Thoracic aorta (tissue), 2 donors: Measurements from ENCODE around the gene UNC80. TPM values are rescaled to one million over a fixed set of nuclear protein-coding genes. Genes with fewer than 3 reads are reported as not detected.

Experiments used
- ATAC-seq: fragments of 150-250 bp; one replicate; pipeline ENCODE4 v1.8.0; 2017; ENCODE audit warnings: low read depth; ENCODE audit not compliant: insufficient number of reproducible peaks, low FRiP score
- DNase-seq: peaks from one replicate; pipeline ENCODE4 v3.0.0-alpha.2; 2020; ENCODE audit warnings: low spot score
- H3K27ac ChIP-seq, 2 donors: fragments of 200-600 bp; sonication (generic); 1 replicate in 1 of 2; 2 replicates in 1 of 2; pipeline ENCODE4 v1.5.1; 2016; ENCODE audit warnings: mild to moderate bottlenecking in 2 of 2, moderate library complexity in 2 of 2
- H3K27me3 ChIP-seq: fragments of 200-600 bp; sonication (generic); replicated peaks from 2 replicates; pipeline ENCODE4 v1.6.0; 2016; ENCODE audit warnings: mild to moderate bottlenecking; ENCODE audit not compliant: insufficient read depth
- H3K36me3 ChIP-seq: fragments of 200-600 bp; sonication (generic); one replicate; pipeline ENCODE4 v1.5.1; 2016
- H3K4me1 ChIP-seq, 2 donors: fragments of 200-600 bp; sonication (generic); 1 replicate in 1 of 2; 2 replicates in 1 of 2; pipeline versions ENCODE4 v1.5.1 to v1.6.0; 2016; ENCODE audit warnings: low read depth in 2 of 2, mild to moderate bottlenecking in 1 of 2; ENCODE audit not compliant: control insufficient read depth in 1 of 2
- H3K4me3 ChIP-seq: fragments of 200-600 bp; sonication (generic); 2 replicates; pipeline ENCODE4 v1.5.1; 2016; ENCODE audit warnings: mild to moderate bottlenecking
- H3K9me3 ChIP-seq: fragments of 200-600 bp; sonication (generic); 2 replicates; pipeline ENCODE4 v1.5.1; 2016
- total RNA-seq, 2 donors: library from RNA; depleted of rRNA; stranded (reverse); fragments of >200 nt; gene quantifications; one replicate each; pipeline versions ENCODE4 v1.1.0 to v1.2.3, GENCODE V29; 2016
- TF ChIP-seq, protein P1 (sequence below): fragments of 200-600 bp; sonication (generic); IDR thresholded peaks from one replicate; pipeline ENCODE4 v1.5.1; 2019; ENCODE audit warnings: antibody characterized with exemption

UNC80 gene
- total RNA-seq, 2 donors from 2014 or later: not detected

DNA sequence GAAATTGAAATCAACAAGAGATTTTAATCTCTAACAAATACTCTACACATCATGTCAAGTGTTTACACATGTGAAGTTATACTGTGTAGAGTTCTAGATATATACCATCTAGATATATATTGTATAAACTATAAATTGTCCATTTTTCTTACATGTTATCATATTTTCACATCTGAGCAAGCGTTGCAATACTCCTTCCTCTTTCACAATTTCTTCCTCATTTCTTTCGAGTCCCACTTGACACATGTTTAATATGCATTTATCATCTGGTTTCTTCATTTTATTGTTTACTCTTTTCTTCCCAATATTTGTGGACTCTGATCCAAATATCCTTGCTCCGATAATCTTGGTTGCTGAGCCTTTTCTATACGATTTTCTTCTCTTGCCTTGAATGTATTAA is 50.2 kb downstream of the UNC80 start:
- Histone ChIP-seq H3K27me3 (no peaks in the 10 kb centered on the region), H3K4me1 (no peaks in the 10 kb centered on the region), H3K9me3 (no peaks in the 10 kb centered on the region), H3K4me3 (no peak overlapping the region), H3K36me3 (no peaks in the 10 kb centered on the region), H3K27ac (no peak overlapping the region)
- ATAC-seq (no peak), DNase-seq (no peak)
- TF ChIP-seq, protein P1, sequence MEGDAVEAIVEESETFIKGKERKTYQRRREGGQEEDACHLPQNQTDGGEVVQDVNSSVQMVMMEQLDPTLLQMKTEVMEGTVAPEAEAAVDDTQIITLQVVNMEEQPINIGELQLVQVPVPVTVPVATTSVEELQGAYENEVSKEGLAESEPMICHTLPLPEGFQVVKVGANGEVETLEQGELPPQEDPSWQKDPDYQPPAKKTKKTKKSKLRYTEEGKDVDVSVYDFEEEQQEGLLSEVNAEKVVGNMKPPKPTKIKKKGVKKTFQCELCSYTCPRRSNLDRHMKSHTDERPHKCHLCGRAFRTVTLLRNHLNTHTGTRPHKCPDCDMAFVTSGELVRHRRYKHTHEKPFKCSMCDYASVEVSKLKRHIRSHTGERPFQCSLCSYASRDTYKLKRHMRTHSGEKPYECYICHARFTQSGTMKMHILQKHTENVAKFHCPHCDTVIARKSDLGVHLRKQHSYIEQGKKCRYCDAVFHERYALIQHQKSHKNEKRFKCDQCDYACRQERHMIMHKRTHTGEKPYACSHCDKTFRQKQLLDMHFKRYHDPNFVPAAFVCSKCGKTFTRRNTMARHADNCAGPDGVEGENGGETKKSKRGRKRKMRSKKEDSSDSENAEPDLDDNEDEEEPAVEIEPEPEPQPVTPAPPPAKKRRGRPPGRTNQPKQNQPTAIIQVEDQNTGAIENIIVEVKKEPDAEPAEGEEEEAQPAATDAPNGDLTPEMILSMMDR: no peak

DNA sequence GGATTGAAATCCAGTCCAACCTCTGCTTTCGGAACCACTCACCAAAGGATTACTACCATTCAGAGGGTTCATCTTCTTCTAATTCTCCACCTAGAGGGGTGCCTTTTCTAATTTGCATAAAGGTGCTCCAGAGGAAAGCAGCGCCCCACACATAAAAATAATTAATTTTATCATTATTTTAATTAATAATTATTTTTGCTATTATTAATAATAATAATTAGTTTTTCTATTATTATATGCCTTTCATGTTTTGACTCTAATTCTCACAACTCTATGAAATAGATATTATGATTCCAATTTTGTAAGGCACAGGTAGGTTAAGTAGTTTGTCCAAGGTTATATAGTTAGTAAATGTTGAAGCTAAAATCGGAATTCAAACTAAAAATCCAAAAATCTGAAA is 51.9 kb downstream of the UNC80 start:
- Histone ChIP-seq H3K36me3 (no peaks in the 10 kb centered on the region), H3K27me3 (no peaks in the 10 kb centered on the region), H3K4me1 (no peaks in the 10 kb centered on the region), H3K9me3 (no peaks in the 10 kb centered on the region), H3K27ac (no peak overlapping the region), H3K4me3 (no peak overlapping the region)
- DNase-seq (no peak), ATAC-seq (no peak)
- TF ChIP-seq, protein P1: no peak

DNA sequence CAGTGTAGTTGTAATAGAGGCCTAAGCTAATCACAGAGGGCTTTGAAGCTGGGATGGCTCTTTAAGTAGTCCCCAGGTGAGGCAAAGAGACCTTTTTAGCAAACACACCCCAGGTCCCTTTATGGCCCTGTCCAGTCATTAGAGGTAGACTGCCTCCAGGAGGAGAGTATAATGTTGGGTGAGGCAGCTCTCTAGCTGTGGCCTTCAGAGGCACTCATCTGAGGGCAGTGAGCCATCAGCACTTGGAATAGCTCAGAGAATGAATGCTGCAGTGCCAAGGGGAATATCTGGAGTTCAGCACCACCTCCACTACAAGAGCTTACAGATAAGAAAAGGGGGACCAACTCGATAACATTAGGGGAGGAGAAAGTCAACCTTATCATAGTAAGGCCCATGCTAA is 52.8 kb downstream of the UNC80 start:
- no peak for DNase-seq
- TF ChIP-seq, protein P1: no peak
- H3K27me3 ChIP-seq: no peaks in the 10 kb centered on the region
- no peaks in the 10 kb centered on the region for H3K9me3 ChIP-seq
- H3K4me3 ChIP-seq: no peak overlapping the region
- no peak overlapping the region for H3K27ac ChIP-seq
- H3K36me3 ChIP-seq: no peaks in the 10 kb centered on the region
- H3K4me1 ChIP-seq: no peaks in the 10 kb centered on the region
- no peak for ATAC-seq

DNA sequence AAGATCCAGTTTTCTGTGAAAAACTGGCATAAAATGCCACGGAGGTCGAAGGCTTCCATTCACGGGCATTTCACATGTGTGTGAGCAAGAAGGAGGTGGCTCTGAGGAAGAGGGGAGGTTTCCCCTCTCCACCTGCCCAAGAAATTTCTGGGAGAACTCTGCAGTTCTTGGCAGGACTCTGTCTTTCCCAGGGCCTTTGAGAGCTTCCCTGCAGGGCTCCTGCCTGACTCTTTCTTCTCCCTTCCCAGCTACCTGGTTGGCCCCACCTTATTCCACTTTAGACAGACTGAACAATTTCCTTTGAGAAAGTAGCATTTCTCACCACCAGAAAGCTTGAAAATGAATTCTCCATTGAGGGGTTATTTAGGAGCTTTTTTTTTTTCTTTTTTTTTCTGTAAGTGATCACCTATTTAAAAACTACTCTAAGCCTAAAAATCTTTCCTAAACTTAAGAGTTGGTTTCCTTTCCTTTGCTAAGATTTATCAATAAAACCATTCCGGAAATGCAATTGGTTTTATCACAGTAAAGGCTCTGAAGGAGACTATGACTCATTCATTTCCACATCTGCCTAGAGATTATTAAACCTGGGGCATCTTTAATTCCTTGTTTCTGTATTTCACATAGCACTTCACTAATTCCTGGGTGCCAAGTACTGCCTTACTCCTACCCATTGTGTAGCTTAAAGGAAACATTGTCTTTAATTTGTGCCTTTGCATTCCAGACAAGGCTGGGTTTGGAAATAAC is 59.3 kb downstream of the UNC80 start:
- Histone ChIP-seq H3K27ac (no peak overlapping the region), H3K4me3 (no peak overlapping the region), H3K27me3 (no peaks in the 10 kb centered on the region), H3K9me3 (no peaks in the 10 kb centered on the region), H3K36me3 (no peaks in the 10 kb centered on the region), H3K4me1 (no peaks in the 10 kb centered on the region)
- DNase-seq (no peak), ATAC-seq (no peak)
- TF ChIP-seq, protein P1: no peak

DNA sequence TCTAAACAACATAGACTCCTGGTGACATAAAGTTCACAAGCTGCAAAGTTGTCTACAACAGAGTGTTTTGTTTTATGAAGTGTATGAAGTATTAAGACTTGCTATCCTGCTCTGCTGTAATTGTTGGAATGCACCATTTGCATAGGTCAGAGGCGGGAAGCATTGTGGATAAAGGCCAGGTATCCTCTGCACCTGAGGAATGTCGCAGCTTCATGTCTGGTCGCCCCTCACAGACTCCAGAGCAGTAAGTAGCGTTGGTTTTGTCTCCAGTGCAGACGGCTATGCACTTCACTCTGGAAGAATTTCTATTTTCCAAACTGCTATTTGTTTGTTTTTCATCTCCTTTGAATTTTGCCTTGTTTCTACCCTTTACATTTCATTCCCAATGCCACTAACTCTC is 63.1 kb downstream of the UNC80 start:
- Histone ChIP-seq H3K27ac (no peak overlapping the region), H3K4me1 (no peaks in the 10 kb centered on the region), H3K36me3 (no peaks in the 10 kb centered on the region), H3K4me3 (no peak overlapping the region), H3K9me3 (no peaks in the 10 kb centered on the region), H3K27me3 (no peaks in the 10 kb centered on the region)
- ATAC-seq: no peak
- no peak for DNase-seq
- TF ChIP-seq, protein P1: no peak
